ENCODE data around the gene SMYD3. TPM values are rescaled to one million over a fixed set of nuclear protein-coding genes. Genes with fewer than 3 reads are reported as not detected.

SMYD3 gene
- total RNA-seq, 1 experiment from 2014 or later: 29.6 TPM

DNA sequence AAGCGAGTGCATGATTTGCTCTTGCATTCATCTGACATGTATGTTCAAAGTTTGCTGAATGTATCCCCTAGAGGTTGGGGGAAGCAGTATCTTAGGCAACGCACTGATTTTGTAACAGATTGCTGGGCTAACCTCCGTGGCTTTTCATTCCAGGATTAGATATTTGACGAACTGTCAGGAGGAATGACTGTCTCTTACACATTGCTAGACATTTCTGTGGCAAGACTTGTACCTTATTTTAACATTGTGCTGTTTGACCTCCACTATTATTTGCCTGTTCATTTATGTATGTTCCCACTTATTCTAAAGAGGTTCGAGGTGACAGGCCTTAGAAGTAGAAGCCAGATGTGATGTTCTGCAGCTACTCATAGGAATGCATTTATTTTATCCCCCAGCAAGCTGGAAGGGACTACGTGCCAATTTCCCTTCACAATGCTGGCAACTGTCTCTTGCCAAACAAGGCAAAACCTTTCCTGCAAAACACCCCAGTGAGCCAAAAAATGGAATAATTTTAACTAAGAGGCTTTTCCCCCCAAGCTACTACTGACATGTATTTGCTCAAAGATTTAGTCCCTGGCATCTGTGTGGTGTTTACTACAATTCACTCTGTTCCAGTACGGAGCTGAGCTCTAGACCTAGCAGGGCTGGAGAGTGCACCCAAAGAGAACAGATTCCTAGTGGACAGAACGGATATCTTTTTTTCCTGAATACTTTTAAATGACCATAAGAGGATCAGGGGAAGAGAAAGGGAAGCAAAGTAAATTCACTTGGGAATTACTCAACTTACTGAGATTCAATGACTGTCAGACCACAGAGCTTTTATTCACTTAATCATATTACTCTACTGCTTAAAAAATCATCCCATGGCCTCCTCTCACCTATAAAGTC is 646.2 kb downstream of the SMYD3 start:
- Histone ChIP-seq H3K27ac (no peak overlapping the region), H3K4me3 (no peak overlapping the region), H3K4me2 (no peak overlapping the region), H3K9me3 (ENCODE audit: insufficient read depth, low read depth) (no peaks in the 10 kb centered on the region), H3K79me2 (ENCODE audit: low read depth) (no peaks in the 10 kb centered on the region), H2AFZ (no peak overlapping the region), H3K4me1 (replicated peaks; ENCODE audit: insufficient read depth) (no peaks in the 10 kb centered on the region), H3K27me3 (ENCODE audit: insufficient read depth, low read depth) (no peaks in the 10 kb centered on the region), H3F3A (ENCODE audit: insufficient read depth, low read depth) (no peaks in the 10 kb centered on the region), H4K20me1 (ENCODE audit: insufficient read depth) (no peaks in the 10 kb centered on the region), H3K9me2 (ENCODE audit: insufficient read depth) (no peaks in the 10 kb centered on the region), H3K36me3 (ENCODE audit: low read depth) (no peaks in the 10 kb centered on the region)
- intact Hi-C loops (cut with micrococcal nuclease; ENCODE audit: unreplicated experiment): no loop called here
- TF ChIP-seq EZH2 (IDR thresholded peaks at IDR 0.05; ENCODE audit: low read depth): no peak
- no peak for TF ChIP-seq CTCF (conservative IDR thresholded peaks at IDR 0.05)
- no peak for DNase-seq
- POLR2A ChIA-PET (ENCODE audit: unreplicated experiment): no interaction called here
- CTCF ChIA-PET: no interaction called here
- no TSS peak for BruUV-seq (replicated peaks)

DNA sequence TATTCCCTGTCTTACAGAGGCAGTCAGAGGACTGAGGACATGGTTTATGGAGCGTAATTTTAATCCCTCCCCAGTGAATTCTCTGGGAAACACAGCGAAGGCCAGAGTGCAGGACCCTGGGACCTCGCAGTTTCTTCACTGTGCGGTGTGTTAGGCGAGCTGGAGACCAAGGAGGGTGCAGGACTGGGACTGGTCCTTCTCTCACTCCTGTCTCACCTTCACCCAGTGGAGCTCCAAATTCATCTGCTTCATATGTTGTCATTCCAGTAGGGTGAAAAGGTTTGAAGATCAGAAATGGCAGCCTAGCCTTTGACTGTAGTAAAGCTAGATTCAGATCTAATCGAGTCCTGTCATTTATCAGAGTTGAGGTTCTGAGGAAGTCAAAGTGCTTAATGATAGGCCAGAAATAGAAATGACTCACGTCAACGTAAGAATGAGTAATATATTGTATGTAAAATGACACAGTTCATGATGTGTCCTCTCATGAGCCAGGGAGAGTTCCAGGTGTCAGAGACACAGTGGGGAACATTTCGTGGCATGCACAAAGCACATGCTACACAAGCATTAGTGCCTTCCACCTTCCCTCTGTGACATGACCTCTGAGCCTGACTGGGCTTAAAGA is 647.5 kb downstream of the SMYD3 start:
- H3K36me3 ChIP-seq (ENCODE audit: low read depth): no peaks in the 10 kb centered on the region
- H3K27me3 ChIP-seq (ENCODE audit: insufficient read depth, low read depth): no peaks in the 10 kb centered on the region
- no TSS peak for BruUV-seq (replicated peaks)
- no peaks in the 10 kb centered on the region for H3K9me3 ChIP-seq (ENCODE audit: insufficient read depth, low read depth)
- no peaks in the 10 kb centered on the region for H3K9me2 ChIP-seq (ENCODE audit: insufficient read depth)
- POLR2A ChIA-PET (ENCODE audit: unreplicated experiment): interaction anchor here (0.5 kb wide), 1 partner anchor 144 kb away, joined by 3 read pairs; no protein-coding TSS in a partner anchor
- no peak overlapping the region for H3K4me3 ChIP-seq
- no peak for DNase-seq
- H3K4me2 ChIP-seq: no peak overlapping the region
- H3K79me2 ChIP-seq (ENCODE audit: low read depth): no peaks in the 10 kb centered on the region
- no peaks in the 10 kb centered on the region for H4K20me1 ChIP-seq (ENCODE audit: insufficient read depth)
- TF ChIP-seq EZH2 (IDR thresholded peaks at IDR 0.05; ENCODE audit: low read depth) (no peak), CTCF (conservative IDR thresholded peaks at IDR 0.05) (no peak)
- H2AFZ ChIP-seq: no peak overlapping the region
- H3F3A ChIP-seq (ENCODE audit: insufficient read depth, low read depth): no peaks in the 10 kb centered on the region
- no peak overlapping the region for H3K27ac ChIP-seq
- CTCF ChIA-PET: no interaction called here
- H3K4me1 ChIP-seq (replicated peaks; ENCODE audit: insufficient read depth): no peaks in the 10 kb centered on the region
- intact Hi-C loops (cut with micrococcal nuclease; ENCODE audit: unreplicated experiment): no loop called here

DNA sequence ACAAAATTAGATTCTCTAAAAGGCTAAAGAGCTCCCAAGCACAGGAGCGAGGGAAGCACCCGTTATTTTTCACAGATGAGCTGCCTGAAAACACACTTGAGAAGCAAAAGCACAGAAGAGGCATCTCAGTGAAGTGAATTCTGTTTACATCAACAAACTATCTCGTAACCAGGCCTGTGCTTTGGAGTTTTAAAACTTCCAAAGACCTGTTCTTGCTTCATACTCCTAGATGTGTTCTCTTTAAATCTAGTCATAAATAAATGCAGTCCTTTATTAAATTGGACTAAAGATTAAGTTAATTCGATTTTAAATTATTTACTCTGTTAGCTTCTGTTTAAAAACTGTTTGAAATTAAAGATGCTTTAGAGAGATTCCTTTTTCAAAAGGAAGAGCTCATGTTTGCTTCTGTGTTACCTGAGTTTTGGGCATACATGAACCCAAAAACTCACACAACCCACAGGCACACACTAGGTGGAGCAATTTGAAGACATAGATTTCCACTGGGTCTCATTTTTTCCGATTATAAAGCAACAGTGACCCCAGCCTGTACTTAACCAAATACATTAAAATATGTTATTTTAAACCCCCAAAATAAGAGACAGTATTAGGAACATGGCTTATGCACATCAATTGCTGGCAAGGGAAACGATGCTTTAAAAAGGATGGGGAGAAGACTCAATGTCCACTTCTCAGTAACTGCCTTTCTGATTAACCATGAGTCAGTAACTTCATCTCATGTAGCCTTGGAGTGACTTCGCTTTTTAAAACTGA is 648.2 kb downstream of the SMYD3 start:
- POLR2A ChIA-PET (ENCODE audit: unreplicated experiment): interaction anchor here (0.5 kb wide), 1 partner anchor 143 kb away, joined by 3 read pairs; no protein-coding TSS in a partner anchor
- Histone ChIP-seq H3K36me3 (ENCODE audit: low read depth) (no peaks in the 10 kb centered on the region), H3K4me3 (no peak overlapping the region), H3K27ac (no peak overlapping the region), H4K20me1 (ENCODE audit: insufficient read depth) (no peaks in the 10 kb centered on the region), H3K4me2 (no peak overlapping the region), H3K79me2 (ENCODE audit: low read depth) (no peaks in the 10 kb centered on the region), H2AFZ (no peak overlapping the region), H3K27me3 (ENCODE audit: insufficient read depth, low read depth) (no peaks in the 10 kb centered on the region), H3F3A (ENCODE audit: insufficient read depth, low read depth) (no peaks in the 10 kb centered on the region), H3K9me2 (ENCODE audit: insufficient read depth) (no peaks in the 10 kb centered on the region), H3K4me1 (replicated peaks; ENCODE audit: insufficient read depth) (no peaks in the 10 kb centered on the region), H3K9me3 (ENCODE audit: insufficient read depth, low read depth) (no peaks in the 10 kb centered on the region)
- no TSS peak for BruUV-seq (replicated peaks)
- intact Hi-C loops (cut with micrococcal nuclease; ENCODE audit: unreplicated experiment): no loop called here
- no peak for TF ChIP-seq CTCF (conservative IDR thresholded peaks at IDR 0.05)
- DNase-seq: no peak
- CTCF ChIA-PET: no interaction called here
